OCI-LY3 (cell line): Measurements from ENCODE around the gene YLPM1.

Experiments used
- H2AFZ ChIP-seq: fragments of 200-600, 300-600 bp; shearing (Covaris generic); 2 replicates; pipeline ENCODE4 v1.6.0; 2014; ENCODE audit warnings: antibody characterized with exemption, low read depth, low read length
- H3K27ac ChIP-seq: fragments of 200-600, 300-600 bp; sonication (generic); 2 replicates; pipeline ENCODE4 v1.5.1; 2014; ENCODE audit warnings: mild to moderate bottlenecking, low read length, moderate library complexity, mixed read lengths
- H3K27me3 ChIP-seq: fragments of 200-600, 300-600 bp; sonication (generic); 2 replicates; pipeline ENCODE4 v1.6.1; 2014; ENCODE audit warnings: low read depth, low read length, mixed read lengths
- H3K36me3 ChIP-seq: fragments of 200-600, 300-600 bp; sonication (generic); replicated peaks from 2 replicates; pipeline ENCODE3; 2014; ENCODE audit warnings: low read depth, low read length, mixed read lengths
- H3K4me1 ChIP-seq: fragments of 300-600, 200-600 bp; sonication (generic); 2 replicates; pipeline ENCODE4 v1.6.1; 2014; ENCODE audit warnings: low read length, mixed read lengths
- H3K4me2 ChIP-seq: fragments of 200-600, 300-600 bp; sonication (generic); 2 replicates; pipeline ENCODE4 v1.6.1; 2014; ENCODE audit warnings: low read length, mixed read lengths
- H3K4me3 ChIP-seq: fragments of 300-600, 200-600 bp; sonication (generic); 2 replicates; pipeline ENCODE4 v1.5.1; 2014; ENCODE audit warnings: antibody characterized with exemption, mild to moderate bottlenecking, low read length, moderate library complexity
- H3K79me2 ChIP-seq: fragments of 300-600, 200-600 bp; shearing (Covaris generic); 2 replicates; pipeline ENCODE4 v1.6.1; 2014; ENCODE audit warnings: mild to moderate bottlenecking, low read length, mixed read lengths
- H3K9ac ChIP-seq: fragments of 300-600, 200-600 bp; shearing (Covaris generic); 2 replicates; pipeline ENCODE4 v1.6.0; 2014; ENCODE audit warnings: mild to moderate bottlenecking, low read length, moderate library complexity
- H3K9me3 ChIP-seq: fragments of 200-600, 300-600 bp; shearing (Covaris generic); 2 replicates; pipeline ENCODE4 v1.6.1; 2014; ENCODE audit warnings: low read length, mixed read lengths; ENCODE audit not compliant: insufficient read depth
- H4K20me1 ChIP-seq: fragments of 200-600, 300-600 bp; sonication (generic); 2 replicates; pipeline ENCODE4 v1.6.1; 2016; ENCODE audit warnings: low read length, mixed read lengths; ENCODE audit not compliant: insufficient read depth
- CTCF ChIP-seq: fragments of 200-600, 300-600 bp; sonication (generic); IDR thresholded peaks from 2 replicates; pipeline ENCODE4 v1.5.1; 2014; ENCODE audit warnings: antibody characterized with exemption, low read length, low read depth
- EZH2phosphoT487 ChIP-seq: fragments of 200-600 bp; shearing (Covaris generic); IDR thresholded peaks from 2 replicates; pipeline ENCODE4 v1.6.1; 2018; ENCODE audit warnings: antibody characterized with exemption, mixed run types, low read depth

The YLPM1 gene

GRCh38 chr14:74816124-74816523, 53.0 kb downstream of the YLPM1 start:
- no peak for TF ChIP-seq EZH2phosphoT487
- TF ChIP-seq CTCF: no peak
- Histone ChIP-seq H3K27me3 (no peaks in the 10 kb centered on the region), H3K9ac (no peak overlapping the region), H3K4me3 (no peak overlapping the region), H4K20me1 (peaks cover 5% of the 10 kb centered on the region; the same call in 1 of the 2 replicates), H2AFZ (no peak overlapping the region), H3K27ac (no peak overlapping the region), H3K9me3 (no peaks in the 10 kb centered on the region), H3K4me1 (no peaks in the 10 kb centered on the region), H3K36me3 (peaks cover 72% of the 10 kb centered on the region), H3K79me2 (peaks cover 8% of the 10 kb centered on the region), H3K4me2 (no peak overlapping the region)

- peaks cover 5% of the 10 kb centered on the region; the same call in 1 of the 2 replicates for H3K4me1 ChIP-seq
- no peak overlapping the region for H3K9ac ChIP-seq
- peaks cover 65% of the 10 kb centered on the region for H3K36me3 ChIP-seq
- TF ChIP-seq CTCF (no peak), EZH2phosphoT487 (no peak)
- H4K20me1 ChIP-seq: no peaks in the 10 kb centered on the region
- H3K4me2 ChIP-seq: no peak overlapping the region
- no peak overlapping the region for H3K4me3 ChIP-seq
- H2AFZ ChIP-seq: no peak overlapping the region
- H3K27ac ChIP-seq: no peak overlapping the region
- H3K79me2 ChIP-seq: no peaks in the 10 kb centered on the region
- no peaks in the 10 kb centered on the region for H3K27me3 ChIP-seq
- H3K9me3 ChIP-seq: no peaks in the 10 kb centered on the region
Observed at GRCh38 chr14:74820288-74820687, 57.2 kb downstream of the YLPM1 start.

- no peaks in the 10 kb centered on the region for H3K79me2 ChIP-seq
- H3K4me3 ChIP-seq: no peak overlapping the region
- H3K4me1 ChIP-seq: peaks cover 5% of the 10 kb centered on the region; the same call in 1 of the 2 replicates
- H3K9ac ChIP-seq: no peak overlapping the region
- H2AFZ ChIP-seq: no peak overlapping the region
- no peaks in the 10 kb centered on the region for H3K9me3 ChIP-seq
- H3K27ac ChIP-seq: no peak overlapping the region
- H3K27me3 ChIP-seq: no peaks in the 10 kb centered on the region
- H3K4me2 ChIP-seq: no peak overlapping the region
- TF ChIP-seq CTCF (no peak), EZH2phosphoT487 (no peak)
- H4K20me1 ChIP-seq: no peaks in the 10 kb centered on the region
- peaks cover 56% of the 10 kb centered on the region for H3K36me3 ChIP-seq
Observed at GRCh38 chr14:74821267-74821915, 58.3 kb downstream of the YLPM1 start.

GRCh38 chr14:74824997-74825396, 61.9 kb downstream of the YLPM1 start:
- Histone ChIP-seq H3K27me3 (no peaks in the 10 kb centered on the region), H3K27ac (no peak overlapping the region), H3K79me2 (no peaks in the 10 kb centered on the region), H3K4me3 (no peak overlapping the region), H3K4me2 (no peak overlapping the region), H3K4me1 (peaks cover 5% of the 10 kb centered on the region; the same call in 1 of the 2 replicates), H2AFZ (no peak overlapping the region), H3K9me3 (no peaks in the 10 kb centered on the region), H3K9ac (no peak overlapping the region), H3K36me3 (peaks cover 44% of the 10 kb centered on the region), H4K20me1 (no peaks in the 10 kb centered on the region)
- TF ChIP-seq CTCF (no peak), EZH2phosphoT487 (no peak)
